Measurements from ENCODE around the gene SYT9.

The SYT9 gene

GRCh38 chr11:7251487-7251835, 243 bp upstream of the SYT9 start:
- TF ChIP-seq CTCF (IDR thresholded peaks at IDR 0.05; ENCODE audit: low read depth, low read length): no peak
- no peak for TF ChIP-seq POLR2A (IDR thresholded peaks at IDR 0.05; ENCODE audit: extremely low read depth, insufficient read length)
- no peak for TF ChIP-seq MYC (IDR thresholded peaks at IDR 0.05; ENCODE audit: low read depth, low read length)
- TF ChIP-seq MAX (IDR thresholded peaks at IDR 0.05; ENCODE audit: low read depth, low read length): no peak
- no peak overlapping the region for H3K4me3 ChIP-seq (ENCODE audit: low read depth, low read length)
- DNase-seq (ENCODE audit: low read depth): no peak

GRCh38 chr11:7252683-7253213, 1.0 kb downstream of the SYT9 start:
- H3K4me3 ChIP-seq (ENCODE audit: low read depth, low read length): no peak overlapping the region
- TF ChIP-seq POLR2A (IDR thresholded peaks at IDR 0.05; ENCODE audit: extremely low read depth, insufficient read length) (no peak), MAX (IDR thresholded peaks at IDR 0.05; ENCODE audit: low read depth, low read length) (no peak), MYC (IDR thresholded peaks at IDR 0.05; ENCODE audit: low read depth, low read length) (no peak), CTCF (IDR thresholded peaks at IDR 0.05; ENCODE audit: low read depth, low read length) (no peak)
- DNase-seq (ENCODE audit: low read depth): no peak

GRCh38 chr11:7253800-7254199, 2.1 kb downstream of the SYT9 start:
- no peak overlapping the region for H3K4me3 ChIP-seq (ENCODE audit: low read depth, low read length)
- no peak for TF ChIP-seq POLR2A (IDR thresholded peaks at IDR 0.05; ENCODE audit: extremely low read depth, insufficient read length)
- TF ChIP-seq MYC (IDR thresholded peaks at IDR 0.05; ENCODE audit: low read depth, low read length): no peak
- no peak for TF ChIP-seq CTCF (IDR thresholded peaks at IDR 0.05; ENCODE audit: low read depth, low read length)
- no peak for TF ChIP-seq MAX (IDR thresholded peaks at IDR 0.05; ENCODE audit: low read depth, low read length)
- DNase-seq (ENCODE audit: low read depth): no peak

- TF ChIP-seq MYC (IDR thresholded peaks at IDR 0.05; ENCODE audit: low read depth, low read length): no peak
- no peak for TF ChIP-seq MAX (IDR thresholded peaks at IDR 0.05; ENCODE audit: low read depth, low read length)
- TF ChIP-seq POLR2A (IDR thresholded peaks at IDR 0.05; ENCODE audit: extremely low read depth, insufficient read length): no peak
- no peak for TF ChIP-seq CTCF (IDR thresholded peaks at IDR 0.05; ENCODE audit: low read depth, low read length)
- H3K4me3 ChIP-seq (ENCODE audit: low read depth, low read length): no peak overlapping the region
- no peak for DNase-seq (ENCODE audit: low read depth)
These were observed 3.1 kb downstream of the SYT9 start for GRCh38 chr11:7254731-7255291.

GRCh38 chr11:7256943-7257342, 5.2 kb downstream of the SYT9 start:
- no peak for DNase-seq (ENCODE audit: low read depth)
- no peak for TF ChIP-seq MYC (IDR thresholded peaks at IDR 0.05; ENCODE audit: low read depth, low read length)
- no peak for TF ChIP-seq POLR2A (IDR thresholded peaks at IDR 0.05; ENCODE audit: extremely low read depth, insufficient read length)
- TF ChIP-seq MAX (IDR thresholded peaks at IDR 0.05; ENCODE audit: low read depth, low read length): no peak
- TF ChIP-seq CTCF (IDR thresholded peaks at IDR 0.05; ENCODE audit: low read depth, low read length): no peak
- H3K4me3 ChIP-seq (ENCODE audit: low read depth, low read length): no peak overlapping the region
